ENCODE results near the gene NEDD4L.

The NEDD4L gene

DNA sequence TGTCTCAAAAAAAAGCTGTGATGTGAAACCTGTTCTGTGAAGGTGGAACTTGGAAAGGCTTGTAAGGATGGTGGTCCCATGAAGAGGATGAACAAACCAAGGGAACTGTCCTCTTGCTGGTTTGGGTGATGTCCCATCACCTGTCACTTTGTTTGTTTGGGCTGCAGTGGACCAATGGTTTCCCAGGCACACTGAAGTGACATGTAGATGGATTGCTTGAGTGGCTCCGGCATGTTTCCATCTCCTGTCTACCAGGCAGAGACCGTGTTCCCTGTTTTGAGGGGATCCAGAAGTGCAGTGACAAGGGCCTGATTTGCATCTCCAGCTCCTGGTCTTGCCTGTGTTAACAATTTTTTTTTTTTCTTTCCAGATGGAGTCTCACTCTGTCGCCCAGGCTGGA is 8.9 kb downstream of the NEDD4L start:
- DNase-seq (ENCODE audit: low read depth in 2 of 2): no peak

DNA sequence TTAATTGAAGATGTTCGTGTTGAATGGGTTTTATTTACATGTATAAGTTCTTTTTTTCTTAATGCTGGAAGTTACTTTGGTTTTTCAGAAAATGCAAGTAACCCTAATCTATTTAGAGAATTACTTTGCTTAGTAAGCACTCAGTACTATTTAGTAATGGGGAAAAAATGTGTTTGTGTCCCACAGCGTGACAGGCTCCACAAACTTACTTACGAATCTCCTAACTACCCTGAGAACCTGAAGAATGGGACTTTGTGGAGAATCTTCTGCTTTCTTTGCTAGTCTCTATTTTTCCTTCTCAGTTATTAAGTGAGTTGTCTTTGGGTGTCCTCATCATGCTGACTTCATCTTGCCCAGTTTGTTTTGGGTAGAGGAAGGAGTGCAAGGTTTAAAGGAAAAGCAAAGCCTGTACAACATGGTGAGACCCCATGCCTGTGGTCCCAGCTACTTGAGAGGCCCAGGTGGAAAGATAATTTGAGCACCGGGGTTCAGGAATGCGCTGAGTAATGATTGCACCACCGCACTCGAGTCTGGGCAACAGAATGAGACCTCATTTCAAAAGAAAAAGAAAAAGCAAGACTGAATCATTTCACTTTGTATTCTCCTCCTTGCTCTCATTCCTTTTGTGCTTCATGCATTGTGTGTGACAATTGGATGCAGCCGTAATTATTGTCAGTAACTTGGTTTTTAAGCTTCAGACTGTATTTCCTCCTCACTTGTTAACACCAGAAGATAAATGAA is 10.2 kb downstream of the NEDD4L start:
- DNase-seq (ENCODE audit: low read depth in 2 of 2): no peak

DNA sequence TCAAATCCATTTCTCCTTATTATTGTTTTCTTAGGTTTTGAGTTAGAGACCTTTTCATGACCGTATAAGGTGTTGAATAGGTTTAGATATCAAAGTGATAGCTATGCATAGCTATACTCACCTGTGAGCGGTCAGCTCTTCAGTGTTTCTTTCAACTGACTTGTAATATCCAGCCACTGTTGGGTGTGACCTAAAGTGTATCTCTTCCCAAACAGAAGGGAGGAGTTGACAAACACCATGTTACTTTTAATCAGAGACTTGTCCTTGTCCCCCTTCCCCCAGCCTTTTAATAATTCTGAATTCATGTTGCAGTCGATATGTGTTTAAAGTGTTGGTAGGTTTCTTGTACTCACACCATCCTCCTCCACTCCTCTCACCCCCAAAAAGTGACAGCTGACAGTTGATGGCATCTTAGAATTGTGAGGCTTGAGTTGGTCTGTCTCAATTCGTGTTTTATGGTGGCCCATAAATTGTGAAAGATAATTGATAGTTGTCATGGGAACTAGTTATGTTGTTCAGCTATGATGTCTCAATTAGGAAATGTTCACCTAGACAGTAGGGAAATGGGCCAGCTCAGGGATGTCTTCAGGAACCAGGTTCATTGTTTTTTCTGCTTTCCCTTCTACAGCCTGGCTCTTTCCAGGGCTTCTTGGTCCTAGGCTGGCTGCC is 12.0 kb downstream of the NEDD4L start:
- no peak for DNase-seq (ENCODE audit: low read depth in 2 of 2)

DNA sequence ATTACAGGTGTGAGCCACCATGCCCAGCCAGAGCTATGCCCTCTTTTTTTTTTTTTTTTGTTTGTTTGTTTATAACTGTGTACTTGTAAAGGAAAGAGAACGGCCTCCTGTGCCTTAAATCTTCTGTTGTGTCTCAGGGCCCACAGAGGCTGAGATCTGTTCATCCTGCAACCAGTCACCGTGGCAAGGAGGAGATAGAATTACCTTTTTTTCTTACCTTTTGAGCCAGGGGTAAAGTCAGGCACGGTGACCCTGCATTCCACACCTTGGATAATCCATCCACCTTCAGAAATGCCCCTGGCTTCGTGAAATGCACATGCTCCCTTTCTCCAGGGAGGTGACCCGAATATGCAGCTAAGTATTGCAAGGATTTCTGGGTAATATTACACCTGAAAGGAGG is 12.8 kb downstream of the NEDD4L start:
- no peak for DNase-seq (ENCODE audit: low read depth in 2 of 2)

DNA sequence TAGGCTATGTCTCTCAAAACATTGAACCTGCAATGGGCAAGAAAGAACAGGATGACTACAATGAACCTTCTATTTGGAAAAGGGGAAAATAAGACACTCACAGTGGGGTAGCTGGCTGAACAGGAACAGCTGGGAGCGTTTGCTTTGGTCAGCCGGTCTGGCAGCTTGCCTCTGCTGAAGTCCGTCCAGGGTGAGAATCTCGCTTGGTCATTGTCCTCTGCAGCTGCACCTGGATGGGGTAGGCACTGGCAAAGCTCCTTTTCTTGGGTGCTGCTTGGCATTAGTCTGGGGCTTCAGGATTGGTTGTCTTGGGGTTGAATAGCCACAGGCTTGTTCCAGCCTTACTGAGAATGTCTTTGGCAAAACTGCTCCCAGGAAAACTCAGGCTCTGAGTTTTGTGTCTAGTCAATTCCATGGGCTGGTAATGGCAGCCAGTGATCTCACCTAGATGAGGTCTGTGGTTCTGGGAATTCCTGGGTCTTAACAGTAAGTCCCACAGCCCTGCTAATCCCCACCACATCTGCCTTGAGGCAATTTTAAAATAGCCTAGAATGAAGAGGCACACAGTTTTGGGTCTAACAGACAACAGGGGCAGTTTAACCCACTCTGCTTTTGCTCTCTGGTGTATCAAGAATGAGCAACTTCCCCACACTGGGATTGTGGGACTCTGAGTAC is 13.4 kb downstream of the NEDD4L start:
- DNase-seq (ENCODE audit: low read depth in 2 of 2): no peak

DNA sequence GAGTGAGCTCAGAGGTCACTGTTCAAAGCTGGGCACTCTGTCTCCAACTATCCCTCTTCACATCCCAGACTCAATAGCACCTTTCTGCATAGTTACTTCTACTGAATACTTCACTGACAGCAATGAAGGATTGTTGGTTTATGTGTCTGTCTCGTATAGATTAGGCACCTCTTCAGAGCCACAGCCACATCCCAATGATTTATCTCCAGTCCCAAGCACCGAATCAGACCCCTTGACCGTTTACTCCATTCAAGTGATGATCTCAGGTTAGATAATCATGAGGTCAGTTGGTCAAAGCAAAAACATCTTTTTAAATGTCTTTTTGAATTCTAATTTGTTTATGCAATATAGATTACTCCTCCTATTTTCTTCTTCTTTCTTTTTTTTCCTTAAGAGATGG is 14.7 kb downstream of the NEDD4L start:
- DNase-seq (ENCODE audit: low read depth in 2 of 2): no peak

DNA sequence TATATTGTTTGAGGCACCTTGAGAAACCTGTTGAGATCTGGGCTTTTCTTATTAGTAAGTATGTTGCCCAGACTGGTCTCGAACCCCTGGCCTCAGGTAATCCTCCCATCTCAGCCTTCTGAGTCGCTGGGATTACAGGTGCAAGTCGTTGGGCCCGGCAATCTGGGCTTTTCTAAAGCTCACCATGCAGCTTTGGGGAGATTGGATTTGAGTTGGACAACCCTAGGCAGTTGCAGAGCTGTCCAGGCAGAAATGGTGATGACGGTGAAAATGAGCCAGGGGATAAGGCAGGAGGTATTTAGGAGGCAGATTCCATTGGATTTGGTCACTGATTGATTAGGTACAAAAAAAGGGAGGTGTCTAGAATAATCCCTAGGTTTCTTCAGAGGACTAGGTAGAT is 16.2 kb downstream of the NEDD4L start:
- DNase-seq (ENCODE audit: low read depth in 2 of 2): no peak

DNA sequence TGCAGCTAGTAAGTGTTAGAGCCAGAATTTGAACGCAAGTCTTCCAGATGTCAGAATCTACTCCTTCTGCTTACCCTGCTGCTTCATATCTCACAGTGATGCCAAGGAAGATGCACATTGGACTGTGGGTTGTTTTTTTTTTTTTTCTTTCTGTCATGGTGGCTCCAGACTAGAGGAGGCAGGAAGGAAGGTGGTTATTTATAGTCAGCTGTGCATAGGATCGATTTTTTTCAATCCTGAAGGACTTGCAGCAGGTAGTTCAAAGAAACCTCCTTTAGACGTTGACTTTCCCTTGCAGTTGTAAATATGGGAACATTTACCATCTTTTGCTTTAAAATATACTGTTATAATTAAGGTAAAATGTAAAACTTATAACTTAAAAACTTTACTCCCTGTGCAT is 17.3 kb downstream of the NEDD4L start:
- DNase-seq (ENCODE audit: low read depth in 2 of 2): no peak

DNA sequence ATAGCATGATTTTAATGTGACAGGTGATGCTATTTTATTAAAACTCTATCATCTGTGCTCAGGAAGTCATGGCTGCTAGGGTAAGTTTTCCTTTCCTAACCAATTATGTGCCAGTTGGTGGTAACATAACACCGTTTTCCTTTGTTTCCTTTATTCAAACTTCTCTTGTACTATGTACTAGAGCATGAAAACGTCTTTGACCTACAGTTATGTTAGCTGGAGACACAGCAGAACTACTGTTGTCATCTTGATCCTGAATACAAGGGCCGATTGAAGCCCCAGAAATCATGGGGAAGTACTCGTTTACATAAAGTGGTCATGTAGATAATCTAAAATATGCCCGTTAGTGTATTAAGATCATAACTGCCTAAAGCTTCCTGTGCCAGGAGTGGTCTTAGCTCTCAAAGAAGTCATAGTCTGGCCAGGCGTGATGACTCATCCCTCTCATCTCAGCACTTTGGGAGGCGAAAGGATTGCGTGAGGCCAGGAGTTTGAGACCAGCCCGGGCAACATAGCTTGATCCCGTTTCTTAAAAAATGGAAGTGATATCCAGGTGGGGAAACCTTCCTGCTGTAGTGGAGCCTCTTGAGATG is 20.5 kb downstream of the NEDD4L start:
- DNase-seq (ENCODE audit: low read depth in 2 of 2): no peak

DNA sequence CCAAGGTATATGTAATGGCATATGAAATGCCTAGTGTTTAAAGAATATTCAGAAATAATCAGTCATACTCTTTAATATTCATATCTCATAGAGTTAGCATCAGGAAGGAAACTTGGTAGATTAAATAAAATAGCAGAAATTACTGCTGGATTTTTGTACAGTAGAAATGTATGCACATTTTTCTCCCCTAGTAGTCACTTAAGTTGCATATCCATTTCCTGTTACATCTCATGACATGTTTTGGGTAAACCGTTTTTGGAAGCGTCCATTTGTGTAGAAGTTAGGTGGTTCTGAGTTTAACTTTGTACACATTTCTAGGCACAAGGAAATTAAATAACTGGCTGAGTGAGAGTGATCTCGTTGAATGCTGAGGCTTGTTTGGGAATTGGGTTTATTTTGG is 21.9 kb downstream of the NEDD4L start:
- no peak for DNase-seq (ENCODE audit: low read depth in 2 of 2)

DNA sequence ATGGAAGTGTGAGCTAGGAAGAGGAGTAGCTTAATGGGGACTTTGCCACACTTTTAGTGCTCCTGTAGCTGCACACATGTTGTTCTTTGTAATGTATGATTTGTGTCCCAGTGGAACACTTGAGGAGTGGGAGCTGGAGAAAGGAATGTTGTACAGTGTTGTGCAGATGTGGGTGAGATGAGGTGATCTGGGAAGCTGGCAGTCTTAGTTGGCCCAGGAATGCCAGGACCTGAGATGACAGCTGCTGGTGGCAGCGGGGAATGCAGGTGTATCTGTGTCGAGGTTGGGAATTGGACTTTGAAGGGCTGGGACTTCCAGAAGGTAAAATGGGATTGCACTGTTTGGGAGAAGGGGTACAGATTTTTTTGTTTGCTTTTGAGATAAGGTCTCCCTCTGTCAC is 23.6 kb downstream of the NEDD4L start:
- no peak for DNase-seq (ENCODE audit: low read depth in 2 of 2)

DNA sequence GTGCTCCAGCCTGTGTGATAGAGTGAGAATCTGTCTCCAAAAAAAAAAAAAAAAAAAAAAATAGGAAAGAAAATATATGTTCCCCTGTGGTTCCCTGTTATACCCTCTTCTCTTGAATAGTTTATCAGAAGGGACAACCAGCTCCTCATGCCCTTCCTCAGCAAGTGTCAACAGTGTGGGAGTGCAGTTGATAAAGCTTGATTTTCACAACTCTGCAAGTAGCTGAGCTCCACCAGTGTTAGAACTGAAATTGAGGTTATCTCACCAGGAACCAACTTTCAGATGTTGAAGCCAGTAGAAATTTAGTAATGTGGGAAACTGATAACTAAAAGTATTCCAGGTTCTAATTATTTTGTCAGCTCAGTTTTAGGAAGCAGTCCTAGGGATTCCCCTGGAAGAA is 25.1 kb downstream of the NEDD4L start:
- no peak for DNase-seq (ENCODE audit: low read depth in 2 of 2)

DNA sequence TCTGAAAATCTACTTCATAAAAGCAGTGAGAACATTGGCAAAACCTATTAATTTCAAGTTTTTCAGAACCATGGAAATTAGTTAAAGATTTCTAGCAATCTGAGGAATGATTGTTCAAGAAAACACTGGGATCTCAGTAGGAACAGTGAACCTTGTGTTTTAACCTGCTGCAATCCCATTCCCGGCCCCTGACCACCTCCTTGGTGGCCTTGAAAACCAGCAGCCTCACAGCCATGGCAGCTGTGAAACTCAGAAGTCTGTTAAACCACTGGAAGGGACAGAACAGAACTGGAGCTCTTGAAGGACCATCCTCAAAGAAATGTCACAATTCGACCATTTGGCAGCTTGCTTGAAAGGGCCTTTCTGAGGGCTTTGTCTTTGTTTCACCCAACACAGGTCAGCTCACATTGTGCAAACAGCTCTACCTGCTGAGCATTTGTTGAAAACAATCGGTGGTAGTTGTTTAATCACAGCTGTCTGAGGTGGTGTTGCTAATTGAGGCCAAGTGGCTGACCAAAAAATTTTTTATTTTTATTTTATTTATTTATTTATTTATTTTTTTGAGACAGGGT is 25.8 kb downstream of the NEDD4L start:
- no peak for DNase-seq (ENCODE audit: low read depth in 2 of 2)

DNA sequence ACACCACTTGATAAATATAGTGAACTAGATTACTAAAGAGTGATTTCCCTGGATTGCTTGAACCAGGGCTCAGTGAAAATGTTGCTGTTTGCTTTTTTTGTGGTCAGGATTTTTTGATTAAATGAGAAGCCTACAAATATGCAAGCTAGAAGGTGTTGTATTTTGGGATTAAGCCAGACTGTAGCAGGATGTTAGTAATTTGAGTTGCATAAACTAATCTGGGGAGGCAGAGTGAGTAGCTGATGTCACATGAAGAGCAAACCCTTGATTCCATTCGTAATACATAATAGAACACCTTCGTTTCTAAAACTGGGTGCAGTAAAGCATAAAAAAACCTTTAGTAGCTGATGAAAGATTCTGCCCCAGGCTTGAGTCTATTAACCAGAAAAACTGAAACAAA is 32.0 kb downstream of the NEDD4L start:
- DNase-seq (ENCODE audit: low read depth in 2 of 2): no peak

DNA sequence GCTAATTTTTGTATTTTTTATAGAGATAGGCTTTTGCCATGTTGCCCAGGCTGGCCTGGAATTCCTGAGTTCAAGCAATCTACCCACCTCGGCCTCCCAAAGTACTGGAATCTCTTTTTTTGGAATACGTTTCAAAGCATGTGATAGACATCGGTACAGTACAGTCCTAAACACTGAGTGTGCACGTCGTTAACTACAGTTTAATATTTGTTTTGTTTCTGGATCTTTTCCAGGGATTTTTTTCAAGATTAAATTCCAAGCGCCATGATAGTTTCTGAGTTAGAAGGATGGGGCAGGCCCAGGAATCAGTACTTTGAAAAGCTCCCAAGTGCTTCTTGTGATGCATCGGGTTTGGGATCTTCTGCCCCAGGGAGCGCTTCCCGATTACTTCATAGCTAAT is 33.3 kb downstream of the NEDD4L start:
- DNase-seq (ENCODE audit: low read depth in 2 of 2): no peak

DNA sequence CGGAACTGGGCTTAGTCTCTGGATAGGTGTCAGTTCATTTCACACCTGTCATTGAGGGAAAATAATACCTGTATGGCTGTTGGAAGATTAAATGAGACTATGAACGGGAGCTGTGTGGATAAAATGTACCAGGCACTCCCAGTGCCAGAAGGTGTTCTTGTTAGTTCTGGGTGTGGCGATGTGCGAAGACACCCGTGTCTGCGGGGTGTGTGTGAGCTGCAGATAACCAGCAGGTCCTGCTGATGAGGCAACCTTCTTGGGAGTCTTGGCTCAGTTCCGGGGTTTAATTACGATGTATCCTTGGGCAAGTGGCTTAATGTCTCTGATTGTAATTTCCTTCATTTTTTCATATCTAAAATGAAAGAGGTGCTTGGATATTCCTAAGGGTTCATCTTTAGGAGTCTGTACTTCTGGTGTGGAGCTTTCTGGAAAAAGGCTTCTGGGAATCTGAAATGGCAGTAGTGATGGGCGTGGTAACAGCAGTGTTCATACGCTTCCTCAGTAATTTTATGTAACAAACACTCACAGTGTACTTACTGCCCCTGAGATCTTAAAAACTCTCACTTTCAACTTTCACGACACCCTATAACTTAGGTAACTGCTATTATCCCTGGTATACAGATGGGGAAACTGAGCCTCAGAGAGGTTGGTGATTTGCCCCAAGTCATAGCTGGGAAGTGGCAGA is 35.0 kb downstream of the NEDD4L start:
- DNase-seq (ENCODE audit: low read depth in 2 of 2): no peak

DNA sequence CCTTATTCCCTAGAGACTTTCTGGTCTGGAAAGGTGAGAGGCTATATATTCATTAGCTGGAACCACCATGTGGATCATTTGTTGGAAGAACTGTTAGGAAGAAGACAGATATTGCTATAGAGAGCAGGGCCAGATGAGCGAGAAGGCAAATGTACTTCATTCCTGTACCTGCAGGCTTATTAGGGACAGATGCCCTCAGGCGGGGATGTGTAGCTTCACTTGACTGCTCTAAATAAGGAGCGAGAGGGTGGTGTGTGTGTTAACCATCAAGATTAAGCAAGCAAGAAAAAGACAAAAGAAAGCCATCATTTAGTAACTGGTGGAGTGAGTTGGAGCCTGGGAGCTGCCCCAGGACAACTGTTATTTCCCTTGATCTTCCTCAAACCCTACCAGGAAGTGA is 36.4 kb downstream of the NEDD4L start:
- no peak for DNase-seq (ENCODE audit: low read depth in 2 of 2)

DNA sequence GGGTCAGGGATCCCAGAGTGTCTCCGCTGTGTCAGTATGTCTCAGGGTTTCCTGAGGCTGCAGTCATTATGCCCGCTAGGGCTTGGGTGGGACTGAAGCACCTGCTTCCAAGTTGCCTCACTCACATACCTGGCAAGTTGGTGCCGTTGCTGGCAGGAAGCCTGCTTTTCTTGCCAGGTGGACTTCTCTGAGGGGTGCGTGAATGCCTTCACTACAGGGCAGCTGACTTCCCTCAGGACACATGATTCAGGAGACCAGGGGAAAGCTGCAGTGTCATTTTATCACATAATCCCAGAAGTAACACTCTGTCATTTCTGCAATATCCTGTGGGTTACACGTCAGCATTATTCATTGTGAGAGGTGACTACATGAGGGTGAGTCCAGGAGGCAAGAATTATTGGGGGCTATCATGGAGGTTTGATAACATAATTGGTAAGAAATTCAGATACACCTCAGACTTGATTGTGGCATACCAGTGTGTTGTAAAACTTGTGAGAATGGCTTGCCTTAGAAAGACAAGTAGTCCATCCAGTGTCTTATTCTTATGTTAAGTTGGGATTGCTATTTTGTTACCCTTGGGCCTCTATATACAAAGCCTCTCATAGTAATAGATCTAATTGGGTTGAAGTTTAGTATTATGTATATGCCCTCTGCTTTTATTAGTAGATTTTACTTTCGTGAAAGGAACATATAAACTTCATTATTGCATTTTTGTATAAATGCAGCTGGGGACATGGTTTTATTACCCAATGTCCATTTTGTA is 44.1 kb downstream of the NEDD4L start:
- no peak for DNase-seq (ENCODE audit: low read depth in 2 of 2)

DNA sequence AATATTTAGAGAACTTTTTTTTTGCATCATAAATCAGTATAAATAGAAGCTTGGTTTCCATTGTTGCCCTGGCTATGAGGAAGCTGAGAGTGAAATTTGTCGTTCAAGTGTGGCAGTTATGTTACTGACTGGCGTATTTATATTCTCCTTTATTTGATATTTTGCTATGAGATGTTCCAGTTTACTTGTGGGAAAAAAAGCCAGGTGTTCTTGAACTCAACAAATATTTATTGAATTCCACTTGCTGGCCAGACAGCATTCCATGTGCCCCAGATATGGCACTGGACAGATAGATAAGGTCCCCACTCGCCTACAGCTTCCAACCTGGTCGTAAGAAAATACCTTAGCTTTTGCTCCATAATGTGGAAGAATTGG is 44.7 kb downstream of the NEDD4L start:
- DNase-seq (ENCODE audit: low read depth in 2 of 2): no peak

DNA sequence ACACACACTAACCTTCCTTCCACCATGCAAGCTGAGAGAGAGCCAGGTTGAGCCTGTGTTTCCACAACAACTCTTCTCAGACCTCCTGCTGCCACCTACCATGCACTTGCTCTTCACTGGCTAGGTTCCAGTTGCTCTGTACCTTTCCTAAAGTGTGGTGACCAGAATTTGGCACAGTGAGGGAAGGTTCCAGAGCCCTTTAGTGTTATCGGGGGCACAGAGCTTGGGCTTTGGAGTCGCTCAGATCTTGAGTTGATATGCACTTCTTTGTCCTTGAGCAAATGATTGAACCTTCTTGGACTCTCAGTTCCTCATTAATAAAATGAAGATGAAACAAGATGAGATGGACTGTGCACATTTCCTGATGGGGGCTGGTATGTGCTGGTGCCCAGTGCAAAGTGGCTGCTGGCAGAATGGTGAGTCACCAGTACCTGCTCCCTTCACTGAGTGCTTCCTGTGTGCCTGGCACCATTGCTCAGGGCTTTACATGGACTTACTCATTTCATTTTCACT is 47.1 kb downstream of the NEDD4L start:
- DNase-seq (ENCODE audit: low read depth in 2 of 2): no peak

DNA sequence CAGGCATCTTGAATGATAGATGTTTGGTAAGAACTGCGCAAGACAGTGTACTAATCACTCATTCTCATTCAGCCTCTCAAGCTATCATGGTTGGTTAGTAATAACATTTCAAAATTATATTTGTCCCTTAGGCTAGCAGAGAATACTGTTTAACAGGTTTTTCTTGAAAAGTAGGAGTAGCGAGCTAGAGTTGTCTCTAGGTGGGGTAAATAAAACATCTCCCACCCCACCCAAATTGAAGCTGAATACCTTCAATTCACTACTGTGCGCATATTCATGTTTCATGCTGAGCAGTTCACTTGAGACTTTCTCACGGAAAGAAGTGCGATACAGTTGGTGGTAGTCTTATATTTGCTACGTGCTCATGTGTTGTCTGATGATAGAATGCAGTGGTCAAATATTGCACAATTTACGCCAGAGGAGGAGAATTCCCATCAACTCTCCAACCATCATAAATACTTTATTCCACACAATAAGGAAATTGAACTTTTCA is 49.3 kb downstream of the NEDD4L start:
- DNase-seq (ENCODE audit: low read depth in 2 of 2): no peak
